Large intestine (tissue), 3 donors: ENCODE data around the gene HSPB7. TPM values are rescaled to one million over a fixed set of nuclear protein-coding genes. Genes with fewer than 3 reads are reported as not detected.
"Not testable (repeated sequence)": the region's sequence is repeated elsewhere in the genome, so short reads cannot be mapped to it uniquely, and the experiment has no call there.

ENCODE experiments used
- DNase-seq, 2 donors: peaks; one replicate each; pipeline versions ENCODE4 v3.0.0 to v3.0.0-alpha.2; 2013
- H3K27ac ChIP-seq: one replicate; pipeline ENCODE4 v1.5.1; 2013; ENCODE audit warnings: low read length
- H3K27me3 ChIP-seq: 2 replicates; pipeline ENCODE4 v1.6.1; 2013; ENCODE audit warnings: low read length; ENCODE audit not compliant: control insufficient read depth, insufficient read depth
- H3K36me3 ChIP-seq: 2 replicates; pipeline ENCODE4 v1.6.1; 2013; ENCODE audit warnings: low read length; ENCODE audit not compliant: control insufficient read depth, insufficient read depth
- H3K4me1 ChIP-seq: one replicate; pipeline ENCODE4 v1.6.1; 2013; ENCODE audit warnings: low read length; ENCODE audit not compliant: control insufficient read depth, insufficient read depth
- H3K4me3 ChIP-seq: one replicate; pipeline ENCODE4 v1.5.1; 2013; ENCODE audit warnings: low read length
- H3K9me3 ChIP-seq: one replicate; pipeline ENCODE4 v1.6.1; 2013; ENCODE audit warnings: mild to moderate bottlenecking, low read depth, low read length, moderate library complexity; ENCODE audit not compliant: control insufficient read depth
- WGBS: methylation state at CpG from one replicate; pipeline ENCODE4 v1.1.5; 2013; ENCODE audit warnings: low lambda C conversion rate; ENCODE audit not compliant: insufficient coverage; 5-methylcytosine and 5-hydroxymethylcytosine counted together
- polyA plus RNA-seq: library from polyadenylated mRNA; unstranded; fragments of 120-200 nt; gene quantifications from one replicate; pipeline ENCODE4 v1.2.1, GENCODE V29; 2013

Gene HSPB7
- polyA plus RNA-seq, 1 donor: 13.2 TPM

- Histone ChIP-seq H3K27me3 (no peaks in the 10 kb centered on the region), H3K4me1 (peaks cover 30% of the 10 kb centered on the region), H3K36me3 (no peaks in the 10 kb centered on the region), H3K4me3 (no peak overlapping the region), H3K27ac (no peak overlapping the region), H3K9me3 (no peaks in the 10 kb centered on the region)
- WGBS: no CpG with 5 or more reads among the region's 3 CpGs
- peak in 1 of 2 donors; percentile 68 for DNase-seq
Measured at GRCh38 chr1:16061266-16061665, 43.4 kb upstream of the HSPB7 start.

GRCh38 chr1:16058394-16059120 lies 40.7 kb upstream of the HSPB7 start:
- H3K4me1 ChIP-seq: peaks cover 19% of the 10 kb centered on the region
- H3K36me3 ChIP-seq, DNase-seq, H3K9me3 ChIP-seq, H3K27ac ChIP-seq, H3K27me3 ChIP-seq, H3K4me3 ChIP-seq: not testable (repeated sequence)
- no CpG with 5 or more reads among the region's 20 CpGs for WGBS

GRCh38 chr1:16057314-16057915 lies 39.6 kb upstream of the HSPB7 start:
- H3K27me3 ChIP-seq, DNase-seq, H3K36me3 ChIP-seq, H3K27ac ChIP-seq, H3K4me3 ChIP-seq, H3K9me3 ChIP-seq: not testable (repeated sequence)
- no CpG with 5 or more reads among the region's 7 CpGs for WGBS
- H3K4me1 ChIP-seq: peaks cover 19% of the 10 kb centered on the region

GRCh38 chr1:16056521-16056912 lies 38.7 kb upstream of the HSPB7 start:
- not testable (repeated sequence) for H3K36me3 ChIP-seq, DNase-seq, H3K9me3 ChIP-seq, H3K27me3 ChIP-seq, H3K27ac ChIP-seq, H3K4me3 ChIP-seq
- H3K4me1 ChIP-seq: peaks cover 19% of the 10 kb centered on the region
- WGBS: no CpG with 5 or more reads among the region's 4 CpGs

GRCh38 chr1:16055613-16056520 lies 38.0 kb upstream of the HSPB7 start:
- no peaks in the 10 kb centered on the region for H3K9me3 ChIP-seq
- no CpG with 5 or more reads among the region's 18 CpGs for WGBS
- DNase-seq: peak; percentile 81
- H3K36me3 ChIP-seq: no peaks in the 10 kb centered on the region
- no peak overlapping the region for H3K27ac ChIP-seq
- no peak overlapping the region for H3K4me3 ChIP-seq
- no peaks in the 10 kb centered on the region for H3K27me3 ChIP-seq
- H3K4me1 ChIP-seq: peaks cover 13% of the 10 kb centered on the region

GRCh38 chr1:16054598-16055540 lies 37.0 kb upstream of the HSPB7 start:
- Histone ChIP-seq H3K4me1 (peaks cover 9% of the 10 kb centered on the region), H3K36me3 (no peaks in the 10 kb centered on the region), H3K27ac (no peak overlapping the region), H3K4me3 (no peak overlapping the region), H3K9me3 (no peaks in the 10 kb centered on the region), H3K27me3 (no peaks in the 10 kb centered on the region)
- no CpG with 5 or more reads among the region's 7 CpGs for WGBS
- DNase-seq: no peak

GRCh38 chr1:16053781-16054502 lies 36.1 kb upstream of the HSPB7 start:
- no peaks in the 10 kb centered on the region for H3K36me3 ChIP-seq
- no CpG with 5 or more reads among the region's 8 CpGs for WGBS
- no peak for DNase-seq
- no peak overlapping the region for H3K4me3 ChIP-seq
- no peaks in the 10 kb centered on the region for H3K9me3 ChIP-seq
- peaks cover 13% of the 10 kb centered on the region for H3K4me1 ChIP-seq
- no peaks in the 10 kb centered on the region for H3K27me3 ChIP-seq
- no peak overlapping the region for H3K27ac ChIP-seq

GRCh38 chr1:16051949-16052348 lies 34.1 kb upstream of the HSPB7 start:
- no CpG with 5 or more reads among the region's 12 CpGs for WGBS
- H3K27me3 ChIP-seq, DNase-seq, H3K27ac ChIP-seq, H3K36me3 ChIP-seq, H3K4me3 ChIP-seq, H3K9me3 ChIP-seq: not testable (repeated sequence)
- H3K4me1 ChIP-seq: peaks cover 18% of the 10 kb centered on the region

- no CpG with 5 or more reads among the region's 3 CpGs for WGBS
- H3K27me3 ChIP-seq: no peaks in the 10 kb centered on the region
- no peak overlapping the region for H3K4me3 ChIP-seq
- no peak overlapping the region for H3K27ac ChIP-seq
- no peaks in the 10 kb centered on the region for H3K9me3 ChIP-seq
- no peak for DNase-seq
- H3K36me3 ChIP-seq: no peaks in the 10 kb centered on the region
- peaks cover 14% of the 10 kb centered on the region for H3K4me1 ChIP-seq
Measured at GRCh38 chr1:16051039-16051438, 33.2 kb upstream of the HSPB7 start.
